IgD-negative memory B cell (primary cell): ENCODE results near the gene TMEM231. TPM values are rescaled to one million over a fixed set of nuclear protein-coding genes. Genes with fewer than 3 reads are reported as not detected.
A peak's percentile ranks its signal among the peaks of the same experiment; 100 is the strongest.
"Not testable (repeated sequence)": the region's sequence is repeated elsewhere in the genome, so short reads cannot be mapped to it uniquely, and the experiment has no call there.

Source experiments
- H3K27ac Mint-ChIP-seq, 3 donors: one replicate each; pipeline ENCODE4 v1.8.0; 2020 to 2022; ENCODE audit warnings: mild to moderate bottlenecking in 3 of 3, mixed read lengths in 3 of 3, moderate library complexity in 1 of 3
- H3K27me3 Mint-ChIP-seq: one replicate; pipeline ENCODE4 v1.8.0; 2021; ENCODE audit warnings: mixed read lengths
- H3K36me3 Mint-ChIP-seq: one replicate; pipeline ENCODE4 v1.8.0; 2020; ENCODE audit warnings: mild to moderate bottlenecking, mixed read lengths
- H3K4me1 Mint-ChIP-seq, 3 donors: one replicate each; pipeline ENCODE4 v1.8.0; 2020 to 2022; ENCODE audit warnings: mixed read lengths in 3 of 3, mild to moderate bottlenecking in 1 of 3
- H3K4me3 Mint-ChIP-seq, 4 donors: one replicate each; pipeline ENCODE4 v1.8.0; 2020 to 2022; ENCODE audit warnings: mild to moderate bottlenecking in 4 of 4, mixed read lengths in 4 of 4, moderate library complexity in 3 of 4
- H3K9me3 Mint-ChIP-seq, 3 donors: one replicate each; pipeline ENCODE4 v1.8.0; 2020 to 2021; ENCODE audit warnings: mixed read lengths in 3 of 3, mild to moderate bottlenecking in 1 of 3
- polyA plus RNA-seq: library from polyadenylated mRNA; unstranded; fragments of 300-500 nt; fragmentation: Illumina TruSeq; gene quantifications from one replicate; pipeline ENCODE4 v1.2.3, GENCODE V29; 2021

Gene TMEM231
- polyA plus RNA-seq, 1 donor from 2014 or later: 5.8 TPM

GRCh38 chr16:75529056-75529905 lies 26.8 kb downstream of the TMEM231 start:
- H3K27me3 Mint-ChIP-seq: no peaks in the 10 kb centered on the region
- no peaks in the 10 kb centered on the region for H3K36me3 Mint-ChIP-seq
- H3K4me1 Mint-ChIP-seq: peaks cover 2 to 6% (median 6%) of the 10 kb centered on the region in 3 donors
- H3K4me3 Mint-ChIP-seq: no peak overlapping the region
- H3K27ac Mint-ChIP-seq: no peak overlapping the region
- H3K9me3 Mint-ChIP-seq: no peaks in the 10 kb centered on the region

DNA sequence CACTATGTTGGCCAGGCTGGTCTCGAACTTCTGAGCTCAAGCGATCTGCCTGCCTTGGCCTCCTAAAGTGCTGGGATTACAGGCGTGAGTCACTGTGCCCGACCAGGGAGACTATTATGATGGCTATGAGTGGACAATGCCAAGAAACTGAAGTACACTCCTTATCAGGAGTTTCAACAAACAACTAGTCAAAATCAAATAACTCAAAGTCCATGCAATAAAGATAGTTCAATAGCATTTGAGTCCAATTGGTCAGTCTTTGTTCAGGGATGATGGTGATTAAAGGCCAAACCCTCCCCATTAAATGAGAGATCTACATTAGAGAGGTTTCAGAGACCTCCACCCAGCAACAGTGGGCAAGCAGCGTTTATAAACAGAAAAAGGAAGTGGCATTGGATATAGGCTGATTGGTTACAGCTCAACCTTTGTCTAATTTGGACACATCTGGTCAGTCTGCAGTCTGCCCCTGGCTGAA lies 28.2 kb downstream of the TMEM231 start:
- peaks cover 2 to 6% (median 6%) of the 10 kb centered on the region in 3 donors for H3K4me1 Mint-ChIP-seq
- H3K27ac Mint-ChIP-seq: no peak overlapping the region
- no peaks in the 10 kb centered on the region for H3K27me3 Mint-ChIP-seq
- H3K4me3 Mint-ChIP-seq: no peak overlapping the region
- no peaks in the 10 kb centered on the region for H3K36me3 Mint-ChIP-seq
- no peaks in the 10 kb centered on the region for H3K9me3 Mint-ChIP-seq

GRCh38 chr16:75526032-75526790 lies 29.8 kb downstream of the TMEM231 start:
- no peak overlapping the region for H3K27ac Mint-ChIP-seq
- no peaks in the 10 kb centered on the region for H3K9me3 Mint-ChIP-seq
- H3K27me3 Mint-ChIP-seq: no peaks in the 10 kb centered on the region
- peak overlapping the region in 1 of 4 donors; percentile 2 for H3K4me3 Mint-ChIP-seq
- H3K4me1 Mint-ChIP-seq: peaks cover 4 to 8% (median 5%) of the 10 kb centered on the region in 3 donors
- no peaks in the 10 kb centered on the region for H3K36me3 Mint-ChIP-seq

DNA sequence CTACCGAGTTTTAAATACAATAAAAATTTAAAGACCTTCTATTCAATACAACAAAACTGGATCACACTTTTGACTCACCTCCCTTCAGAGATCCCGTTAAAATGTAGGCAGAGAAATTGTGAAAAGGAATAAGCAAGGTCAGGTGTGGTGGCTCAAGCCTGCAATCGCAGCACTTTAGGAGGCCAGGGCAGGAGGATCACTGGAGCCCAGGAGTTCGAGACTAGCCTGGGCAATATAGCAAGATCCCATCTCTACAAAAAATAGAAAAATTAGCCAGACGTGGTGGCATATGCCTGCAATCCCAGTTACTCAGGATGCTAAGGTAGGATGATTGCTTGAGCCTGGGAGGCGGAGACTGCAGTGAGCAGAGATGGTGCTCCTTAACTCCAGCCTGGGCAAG lies 36.9 kb downstream of the TMEM231 start:
- Mint-ChIP-seq H3K9me3 (no peaks in the 10 kb centered on the region), H3K4me3 (peak overlapping the region in 1 of 4 donors; percentile 35), H3K27ac (no peak overlapping the region), H3K4me1 (peaks cover 8 to 13% (median 10%) of the 10 kb centered on the region in 3 donors), H3K27me3 (no peaks in the 10 kb centered on the region), H3K36me3 (no peaks in the 10 kb centered on the region)

DNA sequence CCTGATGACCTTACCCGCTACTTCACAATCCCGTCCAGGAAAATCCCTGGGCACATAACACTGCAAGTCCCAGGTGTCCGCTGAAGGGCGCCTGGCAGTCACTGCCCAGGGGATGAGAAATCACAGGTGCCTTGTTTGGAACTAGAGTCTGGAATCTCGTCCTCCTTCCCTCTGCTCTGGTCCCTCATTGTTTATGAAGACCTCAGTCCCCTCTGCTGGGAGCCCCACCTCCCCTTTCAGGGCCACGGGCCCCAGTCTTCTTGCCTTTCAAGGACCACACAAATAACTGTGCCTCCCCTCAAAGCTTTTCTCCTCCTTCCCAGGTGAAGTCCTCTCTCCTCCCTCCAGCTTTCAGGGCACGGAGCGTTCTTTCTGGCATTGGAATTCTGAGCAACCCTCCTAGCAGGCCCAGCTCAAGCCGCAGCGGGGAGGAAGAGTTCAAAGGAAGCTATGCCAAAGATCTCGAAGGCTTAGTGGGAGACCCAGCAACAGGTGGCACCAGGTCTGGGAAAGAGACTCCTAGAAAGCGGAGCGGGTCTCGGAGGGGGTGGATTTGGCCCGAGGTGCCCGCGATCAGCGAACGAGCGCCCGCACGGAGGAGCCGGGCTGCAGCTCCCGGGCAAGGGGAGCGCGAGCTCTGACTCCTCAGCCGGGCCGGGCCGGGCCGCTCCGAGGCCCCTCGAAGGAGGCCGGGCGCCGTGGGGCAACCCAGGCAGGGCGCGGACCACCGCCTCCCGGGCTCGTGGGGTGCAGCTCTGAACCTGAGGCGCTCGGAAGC lies 39.7 kb downstream of the TMEM231 start:
- peaks cover 8 to 12% (median 10%) of the 10 kb centered on the region in 3 donors for H3K4me1 Mint-ChIP-seq

DNA sequence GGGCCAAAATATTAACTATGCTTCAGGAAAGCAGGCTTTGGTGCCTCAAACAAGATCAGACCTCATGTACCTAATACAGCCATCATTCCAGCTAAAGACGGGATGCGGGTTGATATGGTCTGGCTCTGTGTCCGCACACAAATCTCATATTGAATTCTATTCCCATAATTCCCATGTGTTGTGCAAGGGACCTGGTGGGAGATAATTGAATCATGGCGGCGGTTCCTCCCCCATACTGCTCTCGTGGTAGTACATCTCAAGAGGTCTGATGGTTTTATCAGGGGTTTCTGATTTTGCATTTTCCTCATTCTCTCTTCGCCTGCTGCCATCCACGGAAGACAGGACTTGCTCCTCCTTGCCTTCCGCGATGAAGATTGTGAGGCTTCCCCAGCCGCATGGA lies 41.8 kb downstream of the TMEM231 start:
- Mint-ChIP-seq H3K36me3 (no peaks in the 10 kb centered on the region), H3K27me3 (no peaks in the 10 kb centered on the region), H3K4me3 (peak overlapping the region in 1 of 4 donors; percentile 22), H3K4me1 (peaks cover 6 to 10% (median 8%) of the 10 kb centered on the region in 3 donors), H3K27ac (no peak overlapping the region), H3K9me3 (no peaks in the 10 kb centered on the region)

More for the DNA sequence above, 39.7 kb downstream of the TMEM231 start:
- not testable (repeated sequence) for H3K27ac Mint-ChIP-seq, H3K9me3 Mint-ChIP-seq, H3K36me3 Mint-ChIP-seq, H3K27me3 Mint-ChIP-seq
- H3K4me3 Mint-ChIP-seq: peak overlapping the region; percentile 78 to 97 (median 88)

DNA sequence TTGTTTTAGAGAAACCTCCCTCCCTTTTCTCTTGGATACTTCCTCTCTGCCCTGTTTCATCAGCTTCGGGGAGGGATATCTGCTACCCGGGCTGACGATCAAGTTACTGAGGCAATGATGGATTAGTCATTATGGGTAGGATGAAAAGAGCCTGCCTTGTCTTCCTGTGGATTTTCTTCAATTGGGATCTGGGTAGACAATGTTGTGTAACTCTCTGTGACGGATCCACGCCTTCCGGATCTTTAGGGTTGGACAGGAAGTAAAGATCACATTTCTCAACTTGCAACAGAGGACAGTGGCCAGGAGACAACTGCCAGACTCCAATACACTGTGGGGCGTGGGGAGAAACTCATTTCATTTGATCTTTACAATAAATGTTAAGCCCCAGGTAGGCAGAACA lies 49.5 kb downstream of the TMEM231 start:
- H3K4me3 Mint-ChIP-seq: no peak overlapping the region
- peaks cover 0 to 2% (median 0%) of the 10 kb centered on the region in 3 donors for H3K9me3 Mint-ChIP-seq
- no peaks in the 10 kb centered on the region for H3K36me3 Mint-ChIP-seq
- H3K27ac Mint-ChIP-seq: no peak overlapping the region
- H3K4me1 Mint-ChIP-seq: no peaks in the 10 kb centered on the region
- peaks cover 6% of the 10 kb centered on the region for H3K27me3 Mint-ChIP-seq

DNA sequence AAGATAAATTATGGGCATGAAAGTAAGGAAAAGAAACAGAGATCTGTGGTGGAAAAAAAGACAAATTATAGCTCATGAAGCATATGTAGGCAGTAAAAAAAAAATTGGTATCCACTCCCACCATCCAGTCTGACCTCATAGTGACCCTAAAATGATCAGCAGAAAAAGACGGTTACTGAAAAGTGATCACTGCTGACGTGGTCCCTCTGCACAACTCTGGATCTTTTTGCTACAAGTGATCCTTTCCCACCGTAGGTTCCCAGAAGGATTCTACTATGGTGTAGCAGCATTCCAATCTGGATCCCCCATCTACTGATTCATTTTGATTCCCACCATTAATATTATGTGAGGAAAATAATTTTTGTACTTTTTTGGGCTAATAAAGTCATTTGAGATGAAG lies 49.9 kb downstream of the TMEM231 start:
- Mint-ChIP-seq H3K27ac (no peak overlapping the region), H3K9me3 (peaks cover 0 to 2% (median 0%) of the 10 kb centered on the region in 3 donors), H3K36me3 (no peaks in the 10 kb centered on the region), H3K27me3 (peaks cover 7% of the 10 kb centered on the region), H3K4me3 (no peak overlapping the region), H3K4me1 (no peaks in the 10 kb centered on the region)

DNA sequence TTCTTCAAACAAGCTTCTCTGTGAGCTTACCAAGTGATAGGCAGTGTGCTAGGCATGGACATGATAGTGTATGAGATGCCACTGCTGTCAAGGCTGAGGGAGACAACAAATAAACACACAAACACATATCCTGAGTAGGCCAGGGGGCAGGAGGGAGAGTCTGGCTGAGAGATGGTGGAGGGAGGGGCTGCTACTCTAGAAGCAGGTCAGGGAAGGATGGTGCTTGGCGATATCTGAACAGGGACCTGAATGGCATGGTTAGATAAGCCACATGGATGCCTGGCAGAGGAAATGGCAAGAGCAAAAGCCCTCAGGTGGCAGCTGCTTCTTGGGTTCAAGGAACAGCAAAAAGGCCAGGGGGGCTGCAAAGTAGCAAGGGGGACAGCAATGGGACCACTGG lies 52.3 kb downstream of the TMEM231 start:
- Mint-ChIP-seq H3K36me3 (no peaks in the 10 kb centered on the region), H3K4me3 (no peak overlapping the region), H3K27ac (no peak overlapping the region), H3K9me3 (peaks cover 0 to 2% (median 0%) of the 10 kb centered on the region in 3 donors), H3K27me3 (peaks cover 9% of the 10 kb centered on the region), H3K4me1 (no peaks in the 10 kb centered on the region)

GRCh38 chr16:75502916-75503605 lies 53.0 kb downstream of the TMEM231 start:
- Mint-ChIP-seq H3K4me1 (no peaks in the 10 kb centered on the region), H3K9me3 (peaks cover 0 to 2% (median 0%) of the 10 kb centered on the region in 3 donors), H3K27me3 (peaks cover 6% of the 10 kb centered on the region), H3K4me3 (no peak overlapping the region), H3K36me3 (no peaks in the 10 kb centered on the region), H3K27ac (no peak overlapping the region)

GRCh38 chr16:75501820-75502219 lies 54.2 kb downstream of the TMEM231 start:
- H3K27ac Mint-ChIP-seq, H3K36me3 Mint-ChIP-seq, H3K9me3 Mint-ChIP-seq, H3K4me3 Mint-ChIP-seq, H3K4me1 Mint-ChIP-seq: not testable (repeated sequence)
- peaks cover 12% of the 10 kb centered on the region for H3K27me3 Mint-ChIP-seq

DNA sequence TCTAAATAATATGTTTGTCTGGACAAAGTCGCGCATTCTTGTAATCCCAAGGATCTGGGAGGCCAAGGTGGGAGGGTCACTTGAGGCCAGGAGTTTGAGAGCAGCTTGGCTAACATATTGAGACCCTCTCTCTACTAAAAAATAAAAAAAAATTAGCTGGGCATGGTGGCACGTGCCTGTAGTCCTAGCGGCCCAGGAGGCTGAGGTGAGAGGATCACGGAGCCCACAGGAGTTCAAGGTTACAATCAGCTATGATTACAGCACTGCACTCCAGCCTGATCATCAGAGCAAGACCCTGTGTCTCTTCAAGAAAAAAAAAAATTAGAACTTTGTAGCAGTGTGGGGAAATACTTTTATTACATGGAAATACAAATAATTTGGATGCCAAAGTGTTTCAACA lies 54.7 kb downstream of the TMEM231 start:
- H3K27ac Mint-ChIP-seq: no peak overlapping the region
- no peaks in the 10 kb centered on the region for H3K4me1 Mint-ChIP-seq
- peaks cover 0 to 2% (median 0%) of the 10 kb centered on the region in 3 donors for H3K9me3 Mint-ChIP-seq
- peaks cover 14% of the 10 kb centered on the region for H3K27me3 Mint-ChIP-seq
- no peak overlapping the region for H3K4me3 Mint-ChIP-seq
- H3K36me3 Mint-ChIP-seq: no peaks in the 10 kb centered on the region

GRCh38 chr16:75498605-75499322 lies 57.3 kb downstream of the TMEM231 start:
- H3K9me3 Mint-ChIP-seq, H3K36me3 Mint-ChIP-seq, H3K4me3 Mint-ChIP-seq, H3K4me1 Mint-ChIP-seq, H3K27ac Mint-ChIP-seq: not testable (repeated sequence)
- H3K27me3 Mint-ChIP-seq: peaks cover 23% of the 10 kb centered on the region

DNA sequence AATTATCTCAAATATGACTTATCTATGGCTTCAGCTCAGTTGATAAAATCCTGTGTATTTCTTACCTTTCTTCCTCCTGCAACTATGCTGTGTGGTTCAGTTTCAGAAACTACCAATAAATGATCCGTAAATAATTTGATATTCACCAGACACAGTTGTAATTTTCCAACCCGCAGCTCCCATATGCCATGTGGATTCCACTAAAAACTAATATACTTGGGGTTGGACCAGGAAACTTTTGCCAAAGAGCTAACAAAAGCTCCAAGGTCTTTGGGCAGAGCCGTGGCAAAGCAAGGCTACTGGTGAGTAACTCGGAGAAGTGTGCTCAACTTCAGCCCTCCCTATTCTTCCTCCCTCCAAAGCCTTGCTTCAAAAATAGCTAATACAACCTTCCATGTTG lies 58.5 kb downstream of the TMEM231 start:
- Mint-ChIP-seq H3K4me3 (no peak overlapping the region), H3K27ac (no peak overlapping the region), H3K9me3 (peaks cover 0 to under 1% (median 0%) of the 10 kb centered on the region in 3 donors), H3K4me1 (peaks cover 2 to 9% (median 8%) of the 10 kb centered on the region in 3 donors), H3K36me3 (no peaks in the 10 kb centered on the region), H3K27me3 (peaks cover 25% of the 10 kb centered on the region)
